ENCODE measurements around the gene JARID2.

- TF ChIP-seq, protein P1, sequence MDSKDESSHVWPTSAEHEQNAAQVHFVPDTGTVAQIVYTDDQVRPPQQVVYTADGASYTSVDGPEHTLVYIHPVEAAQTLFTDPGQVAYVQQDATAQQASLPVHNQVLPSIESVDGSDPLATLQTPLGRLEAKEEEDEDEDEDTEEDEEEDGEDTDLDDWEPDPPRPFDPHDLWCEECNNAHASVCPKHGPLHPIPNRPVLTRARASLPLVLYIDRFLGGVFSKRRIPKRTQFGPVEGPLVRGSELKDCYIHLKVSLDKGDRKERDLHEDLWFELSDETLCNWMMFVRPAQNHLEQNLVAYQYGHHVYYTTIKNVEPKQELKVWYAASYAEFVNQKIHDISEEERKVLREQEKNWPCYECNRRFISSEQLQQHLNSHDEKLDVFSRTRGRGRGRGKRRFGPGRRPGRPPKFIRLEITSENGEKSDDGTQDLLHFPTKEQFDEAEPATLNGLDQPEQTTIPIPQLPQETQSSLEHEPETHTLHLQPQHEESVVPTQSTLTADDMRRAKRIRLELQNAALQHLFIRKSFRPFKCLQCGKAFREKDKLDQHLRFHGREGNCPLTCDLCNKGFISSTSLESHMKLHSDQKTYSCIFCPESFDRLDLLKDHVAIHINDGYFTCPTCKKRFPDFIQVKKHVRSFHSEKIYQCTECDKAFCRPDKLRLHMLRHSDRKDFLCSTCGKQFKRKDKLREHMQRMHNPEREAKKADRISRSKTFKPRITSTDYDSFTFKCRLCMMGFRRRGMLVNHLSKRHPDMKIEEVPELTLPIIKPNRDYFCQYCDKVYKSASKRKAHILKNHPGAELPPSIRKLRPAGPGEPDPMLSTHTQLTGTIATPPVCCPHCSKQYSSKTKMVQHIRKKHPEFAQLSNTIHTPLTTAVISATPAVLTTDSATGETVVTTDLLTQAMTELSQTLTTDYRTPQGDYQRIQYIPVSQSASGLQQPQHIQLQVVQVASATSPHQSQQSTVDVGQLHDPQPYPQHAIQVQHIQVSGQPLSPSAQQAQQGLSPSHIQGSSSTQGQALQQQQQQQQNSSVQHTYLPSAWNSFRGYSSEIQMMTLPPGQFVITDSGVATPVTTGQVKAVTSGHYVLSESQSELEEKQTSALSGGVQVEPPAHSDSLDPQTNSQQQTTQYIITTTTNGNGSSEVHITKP (tag by site-specific recombination; IDR thresholded peaks at IDR 0.05): no peak
- TF ChIP-seq, protein P2, sequence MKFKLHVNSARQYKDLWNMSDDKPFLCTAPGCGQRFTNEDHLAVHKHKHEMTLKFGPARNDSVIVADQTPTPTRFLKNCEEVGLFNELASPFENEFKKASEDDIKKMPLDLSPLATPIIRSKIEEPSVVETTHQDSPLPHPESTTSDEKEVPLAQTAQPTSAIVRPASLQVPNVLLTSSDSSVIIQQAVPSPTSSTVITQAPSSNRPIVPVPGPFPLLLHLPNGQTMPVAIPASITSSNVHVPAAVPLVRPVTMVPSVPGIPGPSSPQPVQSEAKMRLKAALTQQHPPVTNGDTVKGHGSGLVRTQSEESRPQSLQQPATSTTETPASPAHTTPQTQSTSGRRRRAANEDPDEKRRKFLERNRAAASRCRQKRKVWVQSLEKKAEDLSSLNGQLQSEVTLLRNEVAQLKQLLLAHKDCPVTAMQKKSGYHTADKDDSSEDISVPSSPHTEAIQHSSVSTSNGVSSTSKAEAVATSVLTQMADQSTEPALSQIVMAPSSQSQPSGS (tag by site-specific recombination; IDR thresholded peaks at IDR 0.05; ENCODE audit: low read depth): no peak
- TF ChIP-seq ZNF555 (tag by site-specific recombination; conservative IDR thresholded peaks at IDR 0.05): no peak
- TF ChIP-seq, protein P3, sequence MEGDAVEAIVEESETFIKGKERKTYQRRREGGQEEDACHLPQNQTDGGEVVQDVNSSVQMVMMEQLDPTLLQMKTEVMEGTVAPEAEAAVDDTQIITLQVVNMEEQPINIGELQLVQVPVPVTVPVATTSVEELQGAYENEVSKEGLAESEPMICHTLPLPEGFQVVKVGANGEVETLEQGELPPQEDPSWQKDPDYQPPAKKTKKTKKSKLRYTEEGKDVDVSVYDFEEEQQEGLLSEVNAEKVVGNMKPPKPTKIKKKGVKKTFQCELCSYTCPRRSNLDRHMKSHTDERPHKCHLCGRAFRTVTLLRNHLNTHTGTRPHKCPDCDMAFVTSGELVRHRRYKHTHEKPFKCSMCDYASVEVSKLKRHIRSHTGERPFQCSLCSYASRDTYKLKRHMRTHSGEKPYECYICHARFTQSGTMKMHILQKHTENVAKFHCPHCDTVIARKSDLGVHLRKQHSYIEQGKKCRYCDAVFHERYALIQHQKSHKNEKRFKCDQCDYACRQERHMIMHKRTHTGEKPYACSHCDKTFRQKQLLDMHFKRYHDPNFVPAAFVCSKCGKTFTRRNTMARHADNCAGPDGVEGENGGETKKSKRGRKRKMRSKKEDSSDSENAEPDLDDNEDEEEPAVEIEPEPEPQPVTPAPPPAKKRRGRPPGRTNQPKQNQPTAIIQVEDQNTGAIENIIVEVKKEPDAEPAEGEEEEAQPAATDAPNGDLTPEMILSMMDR (tag by site-specific recombination; IDR thresholded peaks at IDR 0.05): no peak
These were observed 129.9 kb downstream of the JARID2 start for GRCh38 chr6:15375638-15376290.
